ENCODE data around the gene ZNF79. TPM values are rescaled to one million over a fixed set of nuclear protein-coding genes. Genes with fewer than 3 reads are reported as not detected.

The ZNF79 gene
- total and polyA plus RNA-seq, 2 of the 4 experiments (the other 2 are of a cell fraction) = 5.6 to 15.4 TPM

DNA sequence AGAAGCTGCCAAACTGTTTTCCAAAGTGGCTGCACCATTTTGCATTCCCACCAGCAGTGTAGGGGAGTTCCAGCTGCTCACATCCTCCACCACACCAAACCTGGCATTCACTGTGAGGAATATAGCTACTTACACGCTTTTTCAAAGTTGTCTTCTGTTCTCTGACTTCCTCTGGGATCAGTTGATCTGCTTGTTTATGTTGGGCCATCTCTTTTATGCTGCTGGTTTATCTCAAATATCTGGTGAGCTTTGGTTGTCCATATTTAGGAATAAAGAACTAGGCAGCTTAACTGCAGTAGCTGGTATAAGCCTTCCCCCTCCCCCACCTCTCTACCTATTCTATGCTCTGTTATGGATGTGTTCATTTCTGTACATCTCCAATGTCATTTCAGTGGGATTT, 8.5 kb upstream of the ZNF79 start:
- Histone ChIP-seq H3K4ac (ENCODE audit: low read depth, low read length) (no peak overlapping the region), H3K4me3 (ENCODE audit: insufficient read depth, low read depth, low read length) (no peak overlapping the region), H3K9me1 (ENCODE audit: insufficient read depth, low read length) (peaks cover 5% of the 10 kb centered on the region; the same call in 1 of the 2 replicates), H3K4me2 (ENCODE audit: low read depth, low read length) (no peak overlapping the region), H4K20me1 (ENCODE audit: insufficient read depth, low read length) (no peaks in the 10 kb centered on the region), H2BK20ac (ENCODE audit: low read depth, low read length) (no peak overlapping the region), H3K79me1 (ENCODE audit: low read depth in 1 of 2, low read length in 2 of 2) (no peaks in the 10 kb centered on the region), H3K23ac (ENCODE audit: low read depth, low read length) (no peak overlapping the region), H2AFZ (replicated peaks; ENCODE audit: low read length, poor library complexity) (no peak overlapping the region), H3K9me3 (ENCODE audit: control insufficient read depth, insufficient read depth, low read length) (no peaks in the 10 kb centered on the region), H2BK15ac (ENCODE audit: low read depth, low read length) (no peak overlapping the region), H4K8ac (ENCODE audit: low read depth in 2 of 2, low read length in 2 of 2) (no peak overlapping the region), H3K36me3 (ENCODE audit: control insufficient read depth, insufficient read depth, low read length) (0 out of 2 replicates have a peak, but pooled peaks cover 2% of the 10 kb centered on the region), H3K4me1 (ENCODE audit: control insufficient read depth, insufficient read depth, low read length) (peaks cover 2% of the 10 kb centered on the region), H3K27ac (ENCODE audit: insufficient read depth, low read length) (no peak overlapping the region), H2BK5ac (ENCODE audit: low read depth, low read length, poor library complexity, severe bottlenecking) (no peak overlapping the region), H3K9ac (ENCODE audit: low read depth, low read length) (no peak overlapping the region), H2AK9ac (replicated peaks; ENCODE audit: low read depth, low read length, poor library complexity) (no peak overlapping the region), H3K27me3 (ENCODE audit: control insufficient read depth, insufficient read depth, low read length) (no peaks in the 10 kb centered on the region), H3K56ac (ENCODE audit: extremely low read depth, insufficient read depth, low read length) (no peak overlapping the region), H3K18ac (ENCODE audit: low read depth, low read length) (no peak overlapping the region), H2BK120ac (ENCODE audit: low read depth, low read length) (no peak overlapping the region), H4K5ac (ENCODE audit: low read depth, low read length) (no peak overlapping the region), H3K14ac (replicated peaks; ENCODE audit: low read depth, low read length) (no peak overlapping the region), H2AK5ac (ENCODE audit: low read depth, low read length) (no peak overlapping the region), H4K91ac (ENCODE audit: insufficient read depth, low read depth, low read length) (no peak overlapping the region)
- TF ChIP-seq SMC3 (IDR thresholded peaks at IDR 0.05; ENCODE audit: low read depth, low read length) (no peak), MAZ (IDR thresholded peaks at IDR 0.05; ENCODE audit: borderline replicate concordance, low read depth, low read length) (no peak), MAFK (IDR thresholded peaks at IDR 0.05; ENCODE audit: low read depth, low read length) (no peak), FOS (IDR thresholded peaks at IDR 0.05; ENCODE audit: low read depth, low read length) (no peak), RAD21 (IDR thresholded peaks at IDR 0.05; ENCODE audit: low read length) (no peak), CTCF (conservative IDR thresholded peaks at IDR 0.05; ENCODE audit: low read depth, low read length) (no peak), CEBPB (IDR thresholded peaks at IDR 0.05; ENCODE audit: low read depth, low read length) (no peak), USF2 (IDR thresholded peaks at IDR 0.05; ENCODE audit: low read depth, low read length) (no peak)
- TF ChIP-seq, protein P1, sequence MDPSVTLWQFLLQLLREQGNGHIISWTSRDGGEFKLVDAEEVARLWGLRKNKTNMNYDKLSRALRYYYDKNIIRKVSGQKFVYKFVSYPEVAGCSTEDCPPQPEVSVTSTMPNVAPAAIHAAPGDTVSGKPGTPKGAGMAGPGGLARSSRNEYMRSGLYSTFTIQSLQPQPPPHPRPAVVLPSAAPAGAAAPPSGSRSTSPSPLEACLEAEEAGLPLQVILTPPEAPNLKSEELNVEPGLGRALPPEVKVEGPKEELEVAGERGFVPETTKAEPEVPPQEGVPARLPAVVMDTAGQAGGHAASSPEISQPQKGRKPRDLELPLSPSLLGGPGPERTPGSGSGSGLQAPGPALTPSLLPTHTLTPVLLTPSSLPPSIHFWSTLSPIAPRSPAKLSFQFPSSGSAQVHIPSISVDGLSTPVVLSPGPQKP (IDR thresholded peaks at IDR 0.05; ENCODE audit: borderline replicate concordance, low read depth, low read length) = no peak
- no TSS peak for BruUV-seq (replicated peaks)
- dilution Hi-C loops (cut with HindIII; ENCODE audit: low sequenced_read_pairs, unreplicated experiment) (no loop called here), in situ Hi-C loops (cut with MboI; ENCODE audit: low sequenced_read_pairs) (no loop called here), intact Hi-C loops (cut with micrococcal nuclease) (no loop called here)
- ATAC-seq (ENCODE audit: low read depth) = no peak
- no peak for DNase-seq
- ChIA-PET POLR2A (ENCODE audit: unreplicated experiment) (interaction anchor here (0.6 kb wide), 1 partner anchor 154 kb away, joined by 4 read pairs; no protein-coding TSS in a partner anchor), CTCF (no interaction called here)
- no CpG with 5 or more reads among the region's 1 CpG for WGBS, 2 experiments (ENCODE audit: extremely low coverage in 2 of 2, insufficient read length in 1 of 2)

Data from IMR-90 (cell line).